ENCODE results near the gene PLXDC1. TPM values are rescaled to one million over a fixed set of nuclear protein-coding genes. Genes with fewer than 3 reads are reported as not detected.
A peak's percentile ranks its signal among the peaks of the same experiment; 100 is the strongest.

The PLXDC1 gene
- total RNA-seq, 4 donors from 2014 or later = 1.6 to 26.2 (median 4.3) TPM

- in situ Hi-C loops (cut with MboI; ENCODE audit: low pct_ligation_motif_present in 1 of 4, low pct_unique_long_range_greater_than_20kb in 1 of 4, low sequenced_read_pairs in 3 of 4) (no loop called here), intact Hi-C loops (cut with DNase I; ENCODE audit: low total_unique reads) (no loop called here)
- TF ChIP-seq EP300 (IDR thresholded peaks at IDR 0.05; ENCODE audit: low read depth) = no peak
- Histone ChIP-seq H3K4me3 (no peak overlapping the region), H3K27me3 (no peaks in the 10 kb centered on the region), H3K4me1 (peaks cover 0 to 10% (median 4%) of the 10 kb centered on the region in 4 donors), H3K36me3 (no peaks in the 10 kb centered on the region), H3K27ac (no peak overlapping the region), H3K9me3 (no peaks in the 10 kb centered on the region)
- 85 to 100% methylated on average over 4 to 5 of the region's 5 CpGs for WGBS, 2 donors (ENCODE audit: low coverage in 1 of 2)
- no peak for DNase-seq
Measured at GRCh38 chr17:39118674-39119419, 32.6 kb downstream of the PLXDC1 start.

GRCh38 chr17:39116224-39116623 is 35.2 kb downstream of the PLXDC1 start:
- peaks cover 0 to 10% (median 4%) of the 10 kb centered on the region in 4 donors for H3K4me1 ChIP-seq
- whole genome bisulfite sequencing, 2 donors (ENCODE audit: low coverage in 1 of 2) = 74 to 100% methylated on average over 1 to 3 of the region's 3 CpGs
- in situ Hi-C loops (cut with MboI; ENCODE audit: low pct_ligation_motif_present in 1 of 4, low pct_unique_long_range_greater_than_20kb in 1 of 4, low sequenced_read_pairs in 3 of 4) (no loop called here), intact Hi-C loops (cut with DNase I; ENCODE audit: low total_unique reads) (no loop called here)
- no peaks in the 10 kb centered on the region for H3K27me3 ChIP-seq
- no peak for TF ChIP-seq POLR2A (IDR thresholded peaks at IDR 0.05)
- no peak for TF ChIP-seq POLR2AphosphoS5 (IDR thresholded peaks at IDR 0.05)
- TF ChIP-seq CTCF (IDR thresholded peaks at IDR 0.05) = no peak
- TF ChIP-seq EP300 (IDR thresholded peaks at IDR 0.05; ENCODE audit: low read depth) = no peak
- no peaks in the 10 kb centered on the region for H3K36me3 ChIP-seq
- no peak overlapping the region for H3K27ac ChIP-seq
- DNase-seq = no peak
- no peaks in the 10 kb centered on the region for H3K9me3 ChIP-seq
- no peak overlapping the region for H3K4me3 ChIP-seq

- in situ Hi-C loops (cut with MboI; ENCODE audit: low pct_ligation_motif_present in 1 of 4, low pct_unique_long_range_greater_than_20kb in 1 of 4, low sequenced_read_pairs in 3 of 4) = no loop called here
- H3K27me3 ChIP-seq = no peaks in the 10 kb centered on the region
- peak overlapping the region; percentile 9 to 61 (median 36) for H3K27ac ChIP-seq
Measured at GRCh38 chr17:39115135-39115534, 36.3 kb downstream of the PLXDC1 start.

GRCh38 chr17:39114723-39115122 is 36.7 kb downstream of the PLXDC1 start:
- DNase-seq = no peak
- H3K27ac ChIP-seq = peak overlapping the region; percentile 9 to 61 (median 36)
- in situ Hi-C loops (cut with MboI; ENCODE audit: low pct_ligation_motif_present in 1 of 4, low pct_unique_long_range_greater_than_20kb in 1 of 4, low sequenced_read_pairs in 3 of 4) (no loop called here), intact Hi-C loops (cut with DNase I; ENCODE audit: low total_unique reads) (no loop called here)
- TF ChIP-seq POLR2AphosphoS5 (IDR thresholded peaks at IDR 0.05) (no peak), CTCF (IDR thresholded peaks at IDR 0.05) (no peak), EP300 (IDR thresholded peaks at IDR 0.05; ENCODE audit: low read depth) (no peak), POLR2A (IDR thresholded peaks at IDR 0.05) (no peak)
- 80% methylated on average over 14 of the region's 14 CpGs; no CpG with 5 or more reads in 1 of the 2 donors for WGBS, 2 donors (ENCODE audit: low coverage in 1 of 2)
- no peaks in the 10 kb centered on the region for H3K36me3 ChIP-seq
- H3K4me3 ChIP-seq = no peak overlapping the region
- H3K27me3 ChIP-seq = no peaks in the 10 kb centered on the region
- H3K9me3 ChIP-seq = no peaks in the 10 kb centered on the region
- H3K4me1 ChIP-seq = peaks cover 0 to 10% (median 4%) of the 10 kb centered on the region in 4 donors

More at GRCh38 chr17:39115135-39115534, 36.3 kb downstream of the PLXDC1 start:
- no peak for DNase-seq
- Histone ChIP-seq H3K36me3 (no peaks in the 10 kb centered on the region), H3K4me3 (no peak overlapping the region), H3K9me3 (no peaks in the 10 kb centered on the region), H3K4me1 (peaks cover 0 to 10% (median 4%) of the 10 kb centered on the region in 4 donors)
- WGBS, 2 donors (ENCODE audit: low coverage in 1 of 2) = 35% methylated on average over 5 of the region's 5 CpGs; no CpG with 5 or more reads in 1 of the 2 donors
- TF ChIP-seq EP300 (IDR thresholded peaks at IDR 0.05; ENCODE audit: low read depth) (no peak), CTCF (IDR thresholded peaks at IDR 0.05) (no peak), POLR2AphosphoS5 (IDR thresholded peaks at IDR 0.05) (no peak), POLR2A (IDR thresholded peaks at IDR 0.05) (no peak)
- intact Hi-C loops (cut with DNase I; ENCODE audit: low total_unique reads) = no loop called here
